ENCODE data around the gene MYO18B. TPM values are rescaled to one million over a fixed set of nuclear protein-coding genes. Genes with fewer than 3 reads are reported as not detected.

The MYO18B gene
- total and polyA plus RNA-seq, 2 of the 4 experiments (the other 2 are of a cell fraction), result under 0.01 TPM; not detected in 1

DNA sequence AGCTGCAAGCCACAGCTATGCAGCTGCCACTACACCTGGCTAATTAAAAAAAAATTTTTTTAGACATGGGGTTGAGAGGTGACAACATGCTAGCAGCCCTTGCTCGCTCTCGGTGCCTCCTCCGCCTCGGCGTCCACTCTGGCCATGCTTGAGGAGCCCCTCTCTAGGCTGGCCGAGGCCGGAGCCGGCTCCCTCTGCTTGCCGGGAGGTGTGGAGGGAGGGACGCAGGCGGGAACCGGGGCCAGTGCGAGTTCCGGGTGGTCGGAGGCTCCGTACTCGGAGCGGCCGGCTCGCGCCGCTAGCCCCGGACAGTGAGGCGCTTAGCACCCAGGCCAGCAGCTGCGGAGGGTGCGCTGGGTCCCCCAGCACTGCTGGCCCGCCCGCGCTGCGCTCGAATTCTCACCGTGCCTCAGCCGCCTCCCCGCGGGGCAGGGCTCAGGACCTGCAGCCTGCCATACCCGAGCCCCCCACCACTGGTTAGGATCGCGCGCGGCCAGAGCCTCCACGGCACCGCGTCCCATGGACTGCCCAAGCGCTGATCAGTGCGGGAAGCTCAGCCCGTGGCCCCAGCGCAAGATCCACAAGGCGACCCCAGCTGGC is 10.7 kb downstream of the MYO18B start:
- 93% methylated on average over 31 of the region's 48 CpGs; no CpG with 5 or more reads in 1 of the 2 experiments for WGBS, 2 experiments (ENCODE audit: extremely low coverage in 2 of 2, insufficient read length in 1 of 2)
- H4K5ac ChIP-seq (ENCODE audit: low read depth, low read length), result no peak overlapping the region
- in situ Hi-C loops (cut with MboI; ENCODE audit: low sequenced_read_pairs), result no loop called here

More for the DNA sequence above, 10.7 kb downstream of the MYO18B start:
- no peak overlapping the region for H3K9ac ChIP-seq (ENCODE audit: low read depth, low read length)
- no peaks in the 10 kb centered on the region for H3K79me1 ChIP-seq (ENCODE audit: low read depth in 1 of 2, low read length in 2 of 2)
- no peak overlapping the region for H2BK120ac ChIP-seq (ENCODE audit: low read depth, low read length)
- H3K23ac ChIP-seq (ENCODE audit: low read depth, low read length), result no peak overlapping the region
- no peak overlapping the region for H3K4me2 ChIP-seq (ENCODE audit: low read depth, low read length)
- H2AK9ac ChIP-seq (replicated peaks; ENCODE audit: low read depth, low read length, poor library complexity), result no peak overlapping the region
- BruUV-seq (replicated peaks), result no TSS peak
- H3K14ac ChIP-seq (replicated peaks; ENCODE audit: low read depth, low read length), result no peak overlapping the region
- TF ChIP-seq, protein P1, sequence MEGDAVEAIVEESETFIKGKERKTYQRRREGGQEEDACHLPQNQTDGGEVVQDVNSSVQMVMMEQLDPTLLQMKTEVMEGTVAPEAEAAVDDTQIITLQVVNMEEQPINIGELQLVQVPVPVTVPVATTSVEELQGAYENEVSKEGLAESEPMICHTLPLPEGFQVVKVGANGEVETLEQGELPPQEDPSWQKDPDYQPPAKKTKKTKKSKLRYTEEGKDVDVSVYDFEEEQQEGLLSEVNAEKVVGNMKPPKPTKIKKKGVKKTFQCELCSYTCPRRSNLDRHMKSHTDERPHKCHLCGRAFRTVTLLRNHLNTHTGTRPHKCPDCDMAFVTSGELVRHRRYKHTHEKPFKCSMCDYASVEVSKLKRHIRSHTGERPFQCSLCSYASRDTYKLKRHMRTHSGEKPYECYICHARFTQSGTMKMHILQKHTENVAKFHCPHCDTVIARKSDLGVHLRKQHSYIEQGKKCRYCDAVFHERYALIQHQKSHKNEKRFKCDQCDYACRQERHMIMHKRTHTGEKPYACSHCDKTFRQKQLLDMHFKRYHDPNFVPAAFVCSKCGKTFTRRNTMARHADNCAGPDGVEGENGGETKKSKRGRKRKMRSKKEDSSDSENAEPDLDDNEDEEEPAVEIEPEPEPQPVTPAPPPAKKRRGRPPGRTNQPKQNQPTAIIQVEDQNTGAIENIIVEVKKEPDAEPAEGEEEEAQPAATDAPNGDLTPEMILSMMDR (conservative IDR thresholded peaks at IDR 0.05; ENCODE audit: low read depth, low read length), result no peak
- TF ChIP-seq MAFK (IDR thresholded peaks at IDR 0.05; ENCODE audit: low read depth, low read length) (no peak), CEBPB (IDR thresholded peaks at IDR 0.05; ENCODE audit: low read depth, low read length) (no peak)
- ChIA-PET POLR2A (ENCODE audit: unreplicated experiment) (no interaction called here), CTCF (no interaction called here)
- dilution Hi-C loops (cut with HindIII; ENCODE audit: low sequenced_read_pairs, unreplicated experiment), result no loop called here
- H3K4me3 ChIP-seq (ENCODE audit: insufficient read depth, low read depth, low read length), result no peak overlapping the region
- peaks cover 2% of the 10 kb centered on the region; the same call in 1 of the 2 replicates for H3K9me3 ChIP-seq (ENCODE audit: control insufficient read depth, insufficient read depth, low read length)
- H3K36me3 ChIP-seq (ENCODE audit: control insufficient read depth, insufficient read depth, low read length), result no peaks in the 10 kb centered on the region
- intact Hi-C loops (cut with micrococcal nuclease), result no loop called here
- H3K27me3 ChIP-seq (ENCODE audit: control insufficient read depth, insufficient read depth, low read length), result no peaks in the 10 kb centered on the region
- no peak overlapping the region for H3K18ac ChIP-seq (ENCODE audit: low read depth, low read length)
- H4K8ac ChIP-seq (ENCODE audit: low read depth in 2 of 2, low read length in 2 of 2), result no peak overlapping the region
- DNase-seq (no peak), ATAC-seq (ENCODE audit: low read depth) (no peak)
- no peak overlapping the region for H3K4ac ChIP-seq (ENCODE audit: low read depth, low read length)
- no peak overlapping the region for H4K91ac ChIP-seq (ENCODE audit: insufficient read depth, low read depth, low read length)
- no peak overlapping the region for H3K56ac ChIP-seq (ENCODE audit: extremely low read depth, insufficient read depth, low read length)
- no peak overlapping the region for H2BK5ac ChIP-seq (ENCODE audit: low read depth, low read length, poor library complexity, severe bottlenecking)
- no peak overlapping the region for H2BK20ac ChIP-seq (ENCODE audit: low read depth, low read length)
- H2BK15ac ChIP-seq (ENCODE audit: low read depth, low read length), result no peak overlapping the region
- H3K4me1 ChIP-seq (ENCODE audit: control insufficient read depth, insufficient read depth, low read length), result peaks cover 3% of the 10 kb centered on the region
- no peak overlapping the region for H2AK5ac ChIP-seq (ENCODE audit: low read depth, low read length)
- H4K20me1 ChIP-seq (ENCODE audit: insufficient read depth, low read length), result no peaks in the 10 kb centered on the region
- H2AFZ ChIP-seq (replicated peaks; ENCODE audit: low read length, poor library complexity), result no peak overlapping the region
- H3K27ac ChIP-seq (ENCODE audit: insufficient read depth, low read length), result no peak overlapping the region
- H3K9me1 ChIP-seq (ENCODE audit: insufficient read depth, low read length), result no peaks in the 10 kb centered on the region; the same call in 1 of the 2 replicates
